ENCODE measurements around the gene OR2T8. TPM values are rescaled to one million over a fixed set of nuclear protein-coding genes. Genes with fewer than 3 reads are reported as not detected.

The OR2T8 gene
- total and polyA plus RNA-seq, 2 donors (not counting 1 experiment from before 2014, with no cell fraction given), result 0.09 TPM; not detected in 1

- no peak for TF ChIP-seq CTCF (conservative IDR thresholded peaks at IDR 0.05 in 1 of 2, IDR thresholded peaks at IDR 0.05 in 1 of 2; ENCODE audit: low read depth in 1 of 2, low read length in 2 of 2)
- TF ChIP-seq EZH2 (IDR thresholded peaks at IDR 0.05; ENCODE audit: low read length, missing control alignments), result no peak
- Histone ChIP-seq H3K79me2 (ENCODE audit: control insufficient read depth, insufficient read depth, low read length) (no peaks in the 10 kb centered on the region), H3K27ac (ENCODE audit: insufficient read depth, low read length) (no peak overlapping the region), H3K27me3 (ENCODE audit: control insufficient read depth, insufficient read depth, low read length) (no peaks in the 10 kb centered on the region), H3K36me3 (ENCODE audit: control insufficient read depth, insufficient read depth, low read length) (no peaks in the 10 kb centered on the region), H3K9ac (ENCODE audit: insufficient read depth, low read length) (no peak overlapping the region), H2AFZ (ENCODE audit: low read length) (no peak overlapping the region), H3K4me3 (replicated peaks in 1 of 4; ENCODE audit: control extremely low read depth in 1 of 4, insufficient read depth in 1 of 4, low read depth in 3 of 4, low read length in 4 of 4) (no peak overlapping the region), H4K20me1 (ENCODE audit: control insufficient read depth, extremely low read depth, insufficient read depth, low read length) (no peaks in the 10 kb centered on the region), H3K4me1 (ENCODE audit: control insufficient read depth, extremely low read depth, insufficient read depth, low read length) (no peaks in the 10 kb centered on the region), H3K9me3 (ENCODE audit: control insufficient read depth, insufficient read depth, low read depth, low read length) (no peaks in the 10 kb centered on the region), H3K4me2 (ENCODE audit: extremely low read depth, insufficient read depth, low read length) (no peak overlapping the region)
- DNase-seq (ENCODE audit: low read depth in 2 of 2), result no peak
These were observed 22.6 kb downstream of the OR2T8 start for GRCh38 chr1:247942624-247943023.

- Histone ChIP-seq H3K9ac (ENCODE audit: insufficient read depth, low read length) (no peak within 1 kb of the TSS), H3K27me3 (ENCODE audit: control insufficient read depth, insufficient read depth, low read length) (no peaks in the 10 kb centered on the region), H3K36me3 (ENCODE audit: control insufficient read depth, insufficient read depth, low read length) (no peaks in the 10 kb centered on the region), H4K20me1 (ENCODE audit: control insufficient read depth, extremely low read depth, insufficient read depth, low read length) (no peaks in the 10 kb centered on the region), H3K4me2 (ENCODE audit: extremely low read depth, insufficient read depth, low read length) (no peak within 1 kb of the TSS), H3K27ac (ENCODE audit: insufficient read depth, low read length) (no peak within 1 kb of the TSS), H2AFZ (ENCODE audit: low read length) (no peak within 1 kb of the TSS), H3K79me2 (ENCODE audit: control insufficient read depth, insufficient read depth, low read length) (no peaks in the 10 kb centered on the region), H3K4me1 (ENCODE audit: control insufficient read depth, extremely low read depth, insufficient read depth, low read length) (no peaks in the 10 kb centered on the region), H3K4me3 (replicated peaks in 1 of 4; ENCODE audit: control extremely low read depth in 1 of 4, insufficient read depth in 1 of 4, low read depth in 3 of 4, low read length in 4 of 4) (no peak within 1 kb of the TSS), H3K9me3 (ENCODE audit: control insufficient read depth, insufficient read depth, low read depth, low read length) (no peaks in the 10 kb centered on the region)
- TF ChIP-seq EZH2 (IDR thresholded peaks at IDR 0.05; ENCODE audit: low read length, missing control alignments) (no peak), CTCF (conservative IDR thresholded peaks at IDR 0.05 in 1 of 2, IDR thresholded peaks at IDR 0.05 in 1 of 2; ENCODE audit: low read depth in 1 of 2, low read length in 2 of 2) (no peak)
- no peak for DNase-seq (ENCODE audit: low read depth in 2 of 2)
These were observed 28.5 kb downstream of the OR2T8 start, which contains the start of gene OR2L8 for GRCh38 chr1:247948558-247948957. OR2L8 (plus strand) TSS chr1:247948858; CDS start chr1:247948858, 0 bp downstream.

- Histone ChIP-seq H3K4me1 (ENCODE audit: control insufficient read depth, extremely low read depth, insufficient read depth, low read length) (no peaks in the 10 kb centered on the region), H3K27me3 (ENCODE audit: control insufficient read depth, insufficient read depth, low read length) (no peaks in the 10 kb centered on the region), H2AFZ (ENCODE audit: low read length) (no peak overlapping the region), H3K27ac (ENCODE audit: insufficient read depth, low read length) (no peak overlapping the region), H4K20me1 (ENCODE audit: control insufficient read depth, extremely low read depth, insufficient read depth, low read length) (no peaks in the 10 kb centered on the region), H3K9me3 (ENCODE audit: control insufficient read depth, insufficient read depth, low read depth, low read length) (no peaks in the 10 kb centered on the region), H3K4me2 (ENCODE audit: extremely low read depth, insufficient read depth, low read length) (no peak overlapping the region), H3K79me2 (ENCODE audit: control insufficient read depth, insufficient read depth, low read length) (no peaks in the 10 kb centered on the region), H3K9ac (ENCODE audit: insufficient read depth, low read length) (no peak overlapping the region), H3K4me3 (replicated peaks in 1 of 4; ENCODE audit: control extremely low read depth in 1 of 4, insufficient read depth in 1 of 4, low read depth in 3 of 4, low read length in 4 of 4) (no peak overlapping the region), H3K36me3 (ENCODE audit: control insufficient read depth, insufficient read depth, low read length) (no peaks in the 10 kb centered on the region)
- no peak for DNase-seq (ENCODE audit: low read depth in 2 of 2)
- TF ChIP-seq CTCF (conservative IDR thresholded peaks at IDR 0.05 in 1 of 2, IDR thresholded peaks at IDR 0.05 in 1 of 2; ENCODE audit: low read depth in 1 of 2, low read length in 2 of 2), result no peak
- no peak for TF ChIP-seq EZH2 (IDR thresholded peaks at IDR 0.05; ENCODE audit: low read length, missing control alignments)
These were observed 33.4 kb downstream of the OR2T8 start for GRCh38 chr1:247953408-247953807.

Measured in fibroblast of lung (primary cell).